SU-DHL-6 (cell line): Measurements from ENCODE around the gene VAMP5.
"Not testable (repeated sequence)": the region's sequence is repeated elsewhere in the genome, so short reads cannot be mapped to it uniquely, and the experiment has no call there.

ENCODE experiments used
- H2AFZ ChIP-seq: fragments of 200-600 bp; sonication (generic); 2 replicates; pipeline ENCODE4 v1.6.1; 2014; ENCODE audit warnings: low read depth, mild to moderate bottlenecking, moderate library complexity, mixed read lengths, antibody characterized with exemption, low read length; ENCODE audit not compliant: severe bottlenecking
- H3F3A ChIP-seq: fragments of 200-600 bp; shearing (Covaris generic); 2 replicates; pipeline ENCODE4 v1.6.0; 2016; ENCODE audit warnings: antibody characterized with exemption, mild to moderate bottlenecking; ENCODE audit not compliant: insufficient read depth
- H3K27ac ChIP-seq: fragments of 200-600 bp; sonication (generic); 2 replicates; pipeline ENCODE4 v1.5.1; 2016; ENCODE audit warnings: low read depth, mild to moderate bottlenecking, low read length, moderate library complexity, mixed read lengths
- H3K27me3 ChIP-seq: fragments of 200-600 bp; sonication (generic), shearing (Covaris generic); 2 replicates; pipeline ENCODE4 v1.6.0; 2014; ENCODE audit warnings: mild to moderate bottlenecking, low read length
- H3K36me3 ChIP-seq: fragments of 200-600 bp; sonication (generic); 2 replicates; pipeline ENCODE4 v1.6.1; 2014; ENCODE audit warnings: mild to moderate bottlenecking, low read length, mixed read lengths
- H3K4me2 ChIP-seq: fragments of 300-600, 200-600 bp; shearing (Covaris generic), sonication (generic); 2 replicates; pipeline ENCODE4 v1.6.0; 2014; ENCODE audit warnings: low read length, low read depth, mild to moderate bottlenecking; ENCODE audit not compliant: poor library complexity, severe bottlenecking
- H3K4me3 ChIP-seq: fragments of 200-600 bp; sonication (generic); 2 replicates; pipeline ENCODE4 v1.5.1; 2014; ENCODE audit warnings: antibody characterized with exemption, low read length, mild to moderate bottlenecking, mixed read lengths; ENCODE audit not compliant: insufficient read depth, poor library complexity, severe bottlenecking
- H3K79me2 ChIP-seq: fragments of 200-600 bp; sonication (generic); 2 replicates; pipeline ENCODE4 v1.6.1; 2014; ENCODE audit warnings: mild to moderate bottlenecking, low read length, moderate library complexity; ENCODE audit not compliant: insufficient read depth
- H3K9ac ChIP-seq: fragments of 200-600 bp; sonication (generic); 2 replicates; pipeline ENCODE4 v1.7.0; 2014; ENCODE audit warnings: mild to moderate bottlenecking, low read length
- H3K9me2 ChIP-seq: fragments of 200-600 bp; sonication (generic); replicated peaks from 2 replicates; pipeline ENCODE4 v1.6.1; 2014; ENCODE audit warnings: low read length; ENCODE audit not compliant: insufficient read depth
- H3K9me3 ChIP-seq: fragments of 200-600 bp; sonication (generic); 2 replicates; pipeline ENCODE4 v1.6.1; 2014; ENCODE audit warnings: low read length, mixed read lengths; ENCODE audit not compliant: insufficient read depth
- H4K20me1 ChIP-seq: fragments of 200-600 bp; sonication (generic); 2 replicates; pipeline ENCODE4 v1.6.1; 2014; ENCODE audit warnings: low read depth, mild to moderate bottlenecking, antibody characterized with exemption, low read length, moderate library complexity, mixed read lengths
- CTCF ChIP-seq: fragments of 200-600 bp; sonication (generic); IDR thresholded peaks from one replicate; pipeline ENCODE4 v1.5.1; 2017; ENCODE audit warnings: antibody characterized with exemption, mild to moderate bottlenecking, low read length, moderate library complexity; ENCODE audit not compliant: insufficient read depth, poor library complexity, severe bottlenecking
- EZH2phosphoT487 ChIP-seq: fragments of 200-600 bp; sonication (generic), shearing (Covaris generic); conservative IDR thresholded peaks from 2 replicates; pipeline ENCODE4 v1.6.1; 2018; ENCODE audit warnings: mild to moderate bottlenecking, antibody characterized with exemption, low read length, moderate library complexity, mixed read lengths

Gene VAMP5

GRCh38 chr2:85557130-85557529 lies 27.1 kb upstream of the VAMP5 start:
- no peak overlapping the region for H2AFZ ChIP-seq
- H3K9me3 ChIP-seq: no peaks in the 10 kb centered on the region
- no peak overlapping the region for H3K27ac ChIP-seq
- no peak overlapping the region for H3K4me3 ChIP-seq
- no peaks in the 10 kb centered on the region for H3K27me3 ChIP-seq
- no peaks in the 10 kb centered on the region for H4K20me1 ChIP-seq
- no peak for TF ChIP-seq CTCF
- no peaks in the 10 kb centered on the region; the same call in 1 of the 2 replicates for H3K36me3 ChIP-seq
- H3K79me2 ChIP-seq: peaks cover 25% of the 10 kb centered on the region
- no peak overlapping the region for H3K9ac ChIP-seq
- H3K4me2 ChIP-seq: no peak overlapping the region
- H3K9me2 ChIP-seq: no peaks in the 10 kb centered on the region
- H3F3A ChIP-seq: no peaks in the 10 kb centered on the region

- H3K4me2 ChIP-seq: no peak overlapping the region
- H3K79me2 ChIP-seq: peaks cover 25% of the 10 kb centered on the region
- no peak overlapping the region for H3K9ac ChIP-seq
- no peaks in the 10 kb centered on the region; the same call in 1 of the 2 replicates for H3K36me3 ChIP-seq
- H3K9me3 ChIP-seq: no peaks in the 10 kb centered on the region
- H2AFZ ChIP-seq: no peak overlapping the region
- H3K27me3 ChIP-seq: no peaks in the 10 kb centered on the region
- no peak overlapping the region for H3K27ac ChIP-seq
- TF ChIP-seq EZH2phosphoT487 (no peak), CTCF (no peak)
- no peaks in the 10 kb centered on the region for H3K9me2 ChIP-seq
- H3K4me3 ChIP-seq: no peak overlapping the region
- H3F3A ChIP-seq: no peaks in the 10 kb centered on the region
- no peaks in the 10 kb centered on the region for H4K20me1 ChIP-seq
Observed at GRCh38 chr2:85558160-85558559, 26.1 kb upstream of the VAMP5 start.

GRCh38 chr2:85560403-85560726 lies 23.9 kb upstream of the VAMP5 start:
- not testable (repeated sequence) for H3K9me3 ChIP-seq, H3K27me3 ChIP-seq, H3F3A ChIP-seq, H4K20me1 ChIP-seq, H3K36me3 ChIP-seq, H3K9me2 ChIP-seq, H2AFZ ChIP-seq, H3K27ac ChIP-seq
- Histone ChIP-seq H3K79me2 (peaks cover 25% of the 10 kb centered on the region), H3K4me3 (peak overlapping the region; percentile 74), H3K4me2 (peak overlapping the region; percentile 87), H3K9ac (peak overlapping the region; percentile 69)

DNA sequence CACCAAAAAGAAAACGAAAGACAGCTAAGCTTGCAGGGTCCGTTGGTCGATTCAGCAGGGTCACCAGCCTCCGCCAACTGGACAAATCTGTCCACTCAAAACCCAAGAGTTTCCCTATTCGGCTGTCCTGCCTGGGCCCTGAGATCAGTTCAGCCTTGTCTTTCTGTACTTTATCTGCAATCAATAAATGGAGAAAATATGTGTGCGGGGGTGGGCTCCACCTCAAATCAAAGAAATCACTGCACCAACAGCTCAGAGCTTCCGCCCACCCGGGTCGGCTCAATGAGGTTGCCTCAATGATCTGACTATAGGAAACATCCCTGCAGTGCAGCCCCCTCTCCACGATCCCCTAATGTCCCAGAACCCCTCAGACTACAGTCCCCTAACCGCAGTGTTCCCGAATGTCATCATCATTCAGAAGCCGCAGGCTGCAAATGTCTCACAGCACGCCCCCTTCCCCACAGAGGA lies 23.4 kb upstream of the VAMP5 start:
- Histone ChIP-seq H3K9ac (peak overlapping the region; percentile 69), H3F3A (0 out of 2 replicates have a peak, but pooled peaks cover 5% of the 10 kb centered on the region), H3K79me2 (peaks cover 25% of the 10 kb centered on the region), H3K4me2 (peak overlapping the region; percentile 87), H3K4me3 (peak overlapping the region; percentile 74), H4K20me1 (no peaks in the 10 kb centered on the region), H3K9me3 (no peaks in the 10 kb centered on the region), H3K9me2 (no peaks in the 10 kb centered on the region), H3K27me3 (no peaks in the 10 kb centered on the region), H3K36me3 (no peaks in the 10 kb centered on the region; the same call in 1 of the 2 replicates), H3K27ac (no peak overlapping the region), H2AFZ (peak overlapping the region; percentile 83)
- TF ChIP-seq EZH2phosphoT487 (no peak), CTCF (no peak)
